ENCODE measurements around the gene CSK. TPM values are rescaled to one million over a fixed set of nuclear protein-coding genes. Genes with fewer than 3 reads are reported as not detected.

The CSK gene
- polyA plus RNA-seq, 1 donor, result 36.3 TPM

DNA sequence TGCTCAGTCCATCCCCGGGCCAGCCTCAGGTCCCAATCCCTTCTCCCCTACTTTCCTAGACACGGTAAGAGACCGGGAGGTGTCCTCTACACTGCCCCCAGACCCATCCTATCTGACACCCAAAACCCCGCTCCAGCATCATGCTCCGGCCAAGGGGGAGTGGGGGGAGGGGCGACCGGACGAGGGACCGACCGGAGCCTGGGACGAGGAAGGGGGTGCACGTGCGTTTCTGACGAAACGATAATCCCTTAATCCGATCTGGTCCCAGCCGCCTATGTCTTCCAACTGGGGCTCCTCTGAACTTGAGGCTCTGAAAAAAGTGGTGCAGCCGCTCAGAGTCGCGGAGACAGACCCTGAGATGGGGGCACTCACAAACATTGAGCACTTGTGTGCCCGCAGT is 45.0 kb downstream of the CSK start:
- DNase-seq, result no peak

DNA sequence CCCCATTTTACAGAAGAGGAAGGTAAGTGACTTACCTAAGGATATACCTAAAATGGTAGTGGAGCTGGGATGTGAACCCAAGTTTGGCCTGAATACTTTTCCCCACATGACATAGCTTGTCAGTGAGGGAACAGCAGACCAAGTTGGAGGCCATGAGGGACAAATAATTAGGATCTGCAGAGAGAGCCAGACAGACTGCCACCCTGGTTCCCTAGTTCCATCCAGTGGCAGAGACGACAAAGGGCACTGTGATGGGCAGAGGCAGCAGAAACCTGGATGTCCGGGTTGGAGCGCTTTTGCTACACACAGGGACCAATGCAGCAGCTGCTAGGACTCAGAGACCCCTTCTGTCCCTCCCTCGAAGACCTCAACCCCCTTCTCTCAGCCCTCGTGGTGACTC is 45.7 kb downstream of the CSK start:
- DNase-seq, result no peak

DNA sequence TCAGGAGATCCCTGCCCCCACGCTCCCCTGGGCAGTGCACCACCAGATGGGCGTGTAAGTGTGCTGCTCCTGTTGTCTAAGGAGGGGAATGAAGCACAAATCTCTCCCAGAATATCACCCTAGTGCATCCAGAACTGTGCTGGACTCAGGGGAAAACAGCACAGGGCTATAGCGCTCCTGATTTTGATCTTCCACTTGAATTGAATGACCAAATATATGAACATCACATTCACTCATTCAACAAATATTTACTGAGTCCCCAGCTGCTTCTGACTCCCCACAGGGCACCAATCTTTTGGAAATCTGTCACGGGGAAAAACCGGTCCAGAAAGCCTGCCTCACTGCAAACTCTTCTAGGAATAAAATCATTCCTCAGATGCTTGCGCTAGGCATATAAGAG is 47.0 kb downstream of the CSK start:
- DNase-seq, result no peak

DNA sequence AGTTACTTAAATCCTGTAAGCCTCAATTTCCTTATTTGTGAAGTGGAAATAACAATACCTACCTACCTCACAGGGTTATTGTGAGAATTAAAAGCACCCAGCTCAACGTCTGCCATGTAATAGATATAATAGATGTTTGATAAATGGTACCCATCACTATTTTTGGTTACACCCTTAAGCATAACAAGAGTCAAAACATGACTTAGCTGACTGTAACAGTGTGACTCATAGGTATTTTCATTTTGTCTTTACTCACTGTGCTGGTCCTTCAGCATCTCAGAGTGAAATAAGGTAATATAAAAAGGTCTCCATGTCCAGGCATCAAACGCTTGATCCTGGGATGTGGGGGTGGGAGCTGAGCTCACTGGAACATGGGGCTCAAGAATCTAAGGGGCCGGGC is 47.6 kb downstream of the CSK start:
- DNase-seq, result no peak

DNA sequence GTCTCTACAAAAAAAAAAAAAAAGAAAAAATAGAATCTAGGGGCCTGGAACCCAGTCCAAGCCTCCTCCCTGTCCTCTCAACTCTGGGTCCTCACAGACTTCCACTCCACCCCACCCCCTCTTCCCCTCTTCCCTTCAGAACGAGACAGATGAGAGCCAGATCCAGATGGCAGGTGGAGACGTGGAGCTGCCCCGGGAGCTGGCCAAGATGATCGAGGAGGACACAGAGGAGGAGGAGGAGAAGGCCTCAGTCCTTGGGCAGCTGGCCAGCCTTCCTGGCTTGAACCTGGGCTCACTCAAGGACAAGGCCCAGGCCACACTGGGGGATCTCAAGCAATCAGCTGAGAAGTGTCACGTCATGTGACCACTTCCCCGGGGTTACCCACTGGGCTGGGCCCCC is 48.1 kb downstream of the CSK start:
- DNase-seq, result no peak

DNA sequence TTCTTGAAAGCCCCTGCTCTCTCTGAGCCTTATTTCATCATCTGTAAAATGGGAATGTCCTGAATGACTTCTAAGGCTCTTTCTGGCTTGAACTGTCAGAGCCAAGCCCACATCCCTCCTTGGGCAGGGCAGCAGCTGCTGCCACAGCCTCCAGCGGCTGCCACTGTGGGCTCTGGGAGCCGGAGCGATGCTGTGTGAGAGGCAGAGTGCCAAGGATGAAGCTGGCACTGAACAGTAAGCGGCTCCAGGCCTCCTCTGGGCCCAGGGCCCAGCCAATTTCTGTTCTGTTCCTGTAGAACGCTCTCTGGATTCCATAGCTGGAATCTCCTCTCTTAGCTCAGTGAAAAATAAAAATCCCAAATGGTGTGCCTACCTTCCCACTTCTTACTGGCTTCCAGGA is 49.0 kb downstream of the CSK start:
- no peak for DNase-seq

DNA sequence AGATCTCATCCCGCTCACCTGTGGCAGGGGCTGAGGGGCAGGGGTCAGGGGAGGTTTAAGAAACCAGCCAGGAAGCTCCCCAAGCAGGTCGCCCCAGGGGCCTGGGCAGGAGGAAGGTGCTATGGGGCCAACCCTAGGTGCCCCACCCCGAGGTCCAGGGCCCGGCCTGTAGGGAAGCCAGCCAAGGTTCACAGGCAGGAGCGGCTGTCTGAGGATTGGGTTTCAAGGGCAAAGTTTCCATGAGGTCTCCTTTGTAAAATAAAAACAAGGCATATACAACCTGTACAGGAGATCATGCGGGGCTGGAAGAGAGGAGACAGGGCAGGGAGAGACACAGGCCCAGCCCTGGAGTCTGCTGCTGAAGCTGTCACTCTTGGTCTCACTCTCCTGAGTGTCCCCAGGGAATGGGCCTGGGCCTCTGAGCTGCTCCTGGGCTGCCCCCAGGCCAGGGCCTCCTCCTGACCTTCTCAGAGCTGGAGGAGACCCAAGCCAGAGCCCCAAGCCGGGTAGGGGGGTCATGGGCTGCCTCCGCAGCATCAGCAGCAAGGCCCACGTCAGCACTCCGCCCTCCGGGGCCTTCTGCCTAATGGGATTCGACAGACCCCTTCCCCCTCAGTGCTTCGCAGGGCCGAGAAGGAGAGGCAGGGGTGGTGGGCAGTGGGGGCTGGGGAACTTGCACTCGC is 50.1 kb downstream of the CSK start:
- DNase-seq, result no peak

DNA sequence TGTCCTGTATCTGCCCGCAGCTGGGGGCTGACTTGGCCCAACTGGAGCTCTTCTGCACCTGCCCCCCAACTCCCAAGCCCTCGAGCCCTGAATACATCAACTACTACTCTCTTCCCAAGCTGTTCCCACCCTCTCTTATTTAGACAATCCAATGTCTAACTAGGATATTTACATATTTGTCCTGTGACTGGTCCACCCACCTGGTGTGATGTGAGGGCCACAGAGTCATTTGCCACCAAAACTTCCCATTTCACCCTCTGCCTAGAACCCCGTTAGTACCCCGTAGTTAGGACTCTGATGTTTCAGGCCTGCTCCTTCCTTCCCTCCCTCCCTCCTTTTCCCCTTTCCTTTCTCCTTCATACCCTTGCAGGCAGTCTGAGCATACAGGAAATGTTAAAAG is 50.9 kb downstream of the CSK start:
- no peak for DNase-seq

DNA sequence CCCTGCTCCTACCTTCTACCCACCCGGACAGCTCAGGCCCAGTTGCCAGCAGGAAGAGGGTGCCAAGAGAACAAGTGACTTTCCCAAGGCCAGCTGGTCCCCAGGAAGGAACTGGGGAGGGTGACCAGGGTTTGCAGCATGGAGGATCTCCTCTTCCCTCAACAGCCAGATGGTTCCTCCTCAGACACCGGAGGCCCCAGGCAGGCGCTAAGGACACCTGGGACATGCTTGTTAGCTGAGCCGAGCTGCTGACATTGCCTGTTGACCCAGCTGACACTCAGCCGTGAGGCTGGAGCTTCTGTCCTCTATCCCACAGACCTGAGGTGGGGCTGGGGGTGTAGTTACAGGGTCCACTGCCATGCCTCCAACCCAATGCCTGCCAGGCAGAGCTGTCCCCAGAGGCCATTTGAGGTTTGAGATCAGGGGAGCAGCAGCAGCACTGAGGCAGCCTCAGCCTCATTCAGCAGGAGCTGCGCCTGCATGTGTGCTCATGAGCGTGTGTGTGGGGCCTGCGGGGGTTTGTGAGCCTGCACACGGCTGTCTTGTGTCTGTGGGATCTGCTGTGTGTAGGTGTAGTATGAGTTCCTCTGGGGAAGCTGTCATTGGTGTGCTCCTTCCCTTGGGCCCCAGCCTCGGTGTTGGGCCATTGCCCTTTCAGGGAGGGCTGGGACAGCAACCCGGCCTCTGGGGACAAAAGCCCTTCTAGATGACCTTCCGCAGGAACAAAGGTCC is 51.7 kb downstream of the CSK start:
- DNase-seq, result no peak

DNA sequence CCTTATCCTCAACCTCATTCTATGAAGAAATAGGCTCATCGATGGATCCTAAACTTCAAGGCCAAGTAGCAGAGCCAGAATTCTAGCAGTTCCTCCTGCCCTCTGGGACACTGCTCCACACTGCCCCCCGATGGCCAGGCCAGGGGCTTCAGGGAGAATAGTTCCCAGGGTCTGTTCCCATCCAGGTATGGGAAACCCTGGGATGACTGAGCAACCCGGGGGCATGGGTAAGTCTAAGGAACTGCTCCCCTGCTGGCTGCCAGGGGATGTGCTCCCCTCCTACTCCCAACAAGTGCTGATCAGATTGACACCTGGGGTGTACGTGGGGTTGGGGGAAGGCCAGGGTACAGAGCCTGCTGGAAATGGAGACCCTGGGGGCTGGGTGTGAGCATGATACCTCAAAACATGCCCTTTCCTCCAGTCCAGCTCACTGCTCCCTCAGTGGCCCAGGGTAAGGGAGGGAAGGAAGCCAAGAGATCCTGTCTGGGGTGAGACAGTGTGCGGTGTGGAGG is 53.5 kb downstream of the CSK start:
- DNase-seq, result no peak

DNA sequence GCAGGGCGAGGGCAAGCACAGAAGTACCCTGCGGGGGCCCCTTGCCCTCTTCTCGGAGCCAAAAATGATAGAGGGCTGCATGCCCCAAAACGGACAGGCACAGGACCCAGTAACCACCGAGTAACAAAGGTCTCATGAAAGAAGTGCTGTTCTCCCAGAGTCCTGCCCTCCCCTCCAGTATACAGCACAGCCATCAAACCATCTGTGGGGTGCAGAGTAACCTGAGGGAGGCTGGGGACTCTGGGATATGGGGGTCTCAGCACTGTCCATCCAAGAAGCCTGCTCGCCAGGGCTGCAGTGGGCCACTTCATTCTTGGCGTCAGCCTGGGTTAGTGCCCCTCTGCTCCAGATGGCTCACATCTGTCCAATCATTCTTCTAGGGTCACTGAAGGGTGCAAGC is 55.0 kb downstream of the CSK start:
- DNase-seq, result no peak

DNA sequence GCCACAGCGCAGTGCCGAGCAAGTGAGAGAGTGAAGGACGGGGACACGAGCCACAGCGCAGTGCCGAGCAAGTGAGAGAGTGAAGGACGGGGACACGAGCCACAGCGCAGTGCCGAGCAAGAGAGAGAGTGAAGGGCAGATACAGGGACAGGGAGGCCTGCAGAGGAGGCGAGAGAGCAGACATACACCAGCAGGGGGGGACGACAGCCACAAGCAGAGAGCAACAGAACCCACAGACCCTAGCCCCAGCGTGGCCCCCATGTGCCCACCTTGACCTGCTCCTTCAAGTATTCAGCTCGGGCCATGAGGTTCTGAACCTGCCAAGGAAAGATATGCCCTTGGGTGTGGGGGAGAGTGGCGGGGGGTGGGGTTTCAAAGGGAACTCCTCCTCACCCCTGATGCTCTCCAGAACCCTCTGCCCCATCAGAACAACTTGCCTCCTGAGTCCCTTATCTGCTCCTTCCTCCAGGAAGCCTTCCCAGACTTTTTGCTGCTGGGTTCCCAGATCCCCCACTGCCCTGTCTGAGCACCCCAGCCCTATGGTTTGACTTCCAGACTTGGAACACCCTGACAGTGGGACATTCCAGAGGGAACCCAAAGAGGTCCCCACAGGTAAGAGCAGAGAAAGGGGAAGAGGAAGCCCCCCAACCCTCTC is 55.7 kb downstream of the CSK start:
- DNase-seq, result no peak

DNA sequence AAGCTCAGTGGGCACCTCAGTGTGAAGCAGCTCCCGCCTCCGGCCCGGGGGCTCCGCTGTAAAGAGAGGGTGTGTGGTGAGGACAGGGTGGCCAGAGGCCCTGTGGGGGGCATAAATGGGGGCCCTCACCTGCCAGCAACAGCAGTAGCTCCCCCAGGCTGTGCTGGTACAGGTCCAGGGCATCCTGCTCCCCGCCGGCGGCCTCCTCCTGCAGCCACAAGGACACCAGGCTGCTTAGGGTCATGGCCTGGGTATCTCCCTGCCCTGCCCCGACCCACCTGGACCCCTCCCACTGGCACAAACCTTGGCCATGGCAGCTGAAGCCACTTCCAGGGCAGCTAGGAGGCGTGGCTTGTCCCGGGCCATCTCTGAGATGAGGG is 56.2 kb downstream of the CSK start:
- DNase-seq, result no peak

DNA sequence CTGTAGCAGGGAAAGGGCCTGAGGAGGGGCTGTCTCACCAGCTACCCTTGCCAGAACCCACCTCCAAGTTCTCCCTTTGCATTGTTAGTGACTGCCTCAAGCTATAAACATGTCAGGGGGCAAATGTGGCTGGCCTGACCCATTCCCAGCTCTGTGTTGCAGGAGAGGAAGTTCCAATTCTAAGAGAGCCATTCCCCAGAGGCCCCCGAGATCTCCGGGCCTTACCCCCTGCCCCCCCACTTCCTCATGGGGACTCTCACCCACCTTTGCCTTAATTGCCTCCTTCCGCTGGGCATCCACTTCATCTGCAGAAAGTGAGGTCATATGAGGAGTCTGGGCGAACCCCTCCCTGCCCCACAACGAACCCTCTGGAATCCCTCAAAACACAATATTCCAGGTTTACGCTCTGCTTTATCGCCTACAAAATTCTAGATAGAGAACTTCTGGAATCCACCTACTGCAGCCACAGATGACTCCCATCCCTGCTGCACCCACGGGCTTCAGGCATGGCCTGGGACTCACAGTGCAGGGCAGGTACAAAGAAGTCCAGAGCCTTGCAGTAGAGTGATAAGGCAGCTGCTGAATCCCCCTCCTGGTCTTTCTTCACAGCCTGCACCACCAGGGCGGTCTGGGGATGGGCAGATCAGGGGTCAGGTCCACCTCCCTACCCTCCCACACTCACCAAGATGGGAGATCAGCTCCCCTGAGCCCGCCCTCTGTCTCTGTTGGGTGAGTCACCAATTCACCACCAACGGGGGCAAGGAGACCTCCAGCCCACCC is 57.1 kb downstream of the CSK start:
- no peak for DNase-seq

DNA sequence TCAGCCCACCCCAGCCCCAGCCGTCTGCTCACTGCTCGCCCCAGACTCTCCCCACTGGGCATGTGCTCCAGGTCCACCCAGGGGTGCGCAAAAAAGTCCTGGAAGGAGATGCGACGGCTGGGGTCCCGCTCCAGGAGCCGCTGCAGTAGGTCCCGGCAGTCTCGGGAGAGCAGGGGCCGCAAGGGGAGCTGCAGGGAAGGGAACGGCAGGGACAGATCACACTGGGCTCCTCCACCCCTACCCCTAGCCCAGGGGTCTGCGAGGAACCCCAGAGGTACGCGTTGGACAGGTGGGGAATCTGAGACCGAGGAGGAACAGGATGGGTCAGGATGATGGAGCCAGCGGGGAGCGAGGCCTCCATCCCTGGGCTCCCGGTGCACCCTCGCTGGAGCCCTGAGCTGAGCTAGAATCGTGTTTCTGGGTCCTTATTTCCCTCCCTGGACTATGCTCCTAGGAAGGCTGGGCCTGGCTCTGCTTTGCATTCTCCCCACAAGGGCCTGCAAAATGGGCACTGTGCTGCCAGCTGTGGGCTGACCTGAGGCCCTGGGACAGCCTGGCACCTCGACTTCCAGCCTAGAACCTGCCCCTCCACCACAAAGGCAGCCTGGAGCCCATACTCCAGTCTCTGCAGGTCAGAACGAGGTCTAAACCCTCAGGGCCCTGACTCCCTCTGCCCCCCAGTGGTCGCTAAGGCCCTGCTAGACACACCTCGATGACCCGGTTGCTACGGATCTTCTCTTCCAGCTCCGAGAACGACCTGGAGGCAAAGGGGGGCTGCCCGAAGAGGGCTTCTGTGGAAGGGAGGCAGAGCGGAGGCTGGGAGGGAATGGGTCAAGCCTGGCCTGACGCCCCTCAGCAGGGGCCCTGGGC is 57.9 kb downstream of the CSK start:
- no peak for DNase-seq

DNA sequence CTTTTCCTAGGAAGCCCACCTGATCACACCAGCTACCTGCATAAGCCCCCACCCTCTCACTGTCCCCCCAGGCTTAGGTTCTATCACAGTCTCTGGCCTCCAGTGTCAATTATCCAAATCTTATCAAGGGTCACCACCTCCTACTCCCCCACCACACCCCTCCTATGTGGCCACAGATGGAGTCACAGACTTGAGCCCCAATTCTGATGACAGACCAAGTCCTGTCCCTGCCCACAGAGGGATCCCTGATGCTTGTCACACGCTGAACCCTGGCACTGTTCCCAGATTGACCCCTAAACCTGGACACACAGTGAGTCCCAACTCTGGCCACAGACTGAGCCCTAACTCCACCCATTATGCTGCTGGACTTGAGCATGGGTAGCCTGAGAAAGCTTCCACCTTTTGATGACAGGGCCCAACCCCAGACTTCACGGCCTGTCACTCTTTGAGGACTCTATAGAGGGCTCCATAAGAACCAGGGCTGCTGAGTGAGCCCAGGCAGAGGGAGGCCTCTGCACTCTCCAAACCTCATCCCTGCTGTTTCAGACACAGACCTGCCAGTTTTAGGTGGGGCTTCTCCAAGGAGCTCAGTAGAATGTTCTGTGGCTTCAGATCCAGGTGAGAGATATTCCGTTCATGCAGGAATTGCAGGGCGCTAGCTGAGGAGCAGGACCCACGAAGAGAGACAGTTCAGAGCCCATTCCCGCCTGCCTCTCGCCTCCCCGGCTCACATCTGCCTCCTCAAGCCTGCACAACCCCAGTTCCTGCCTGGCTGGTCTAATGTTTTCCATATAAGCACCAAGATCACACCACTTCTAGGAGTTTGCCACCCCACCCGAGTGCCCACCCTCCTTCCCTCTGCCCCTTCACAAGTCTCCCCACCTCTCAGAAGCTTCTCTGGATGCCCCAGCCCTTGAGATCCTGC is 59.2 kb downstream of the CSK start:
- DNase-seq, result no peak

DNA sequence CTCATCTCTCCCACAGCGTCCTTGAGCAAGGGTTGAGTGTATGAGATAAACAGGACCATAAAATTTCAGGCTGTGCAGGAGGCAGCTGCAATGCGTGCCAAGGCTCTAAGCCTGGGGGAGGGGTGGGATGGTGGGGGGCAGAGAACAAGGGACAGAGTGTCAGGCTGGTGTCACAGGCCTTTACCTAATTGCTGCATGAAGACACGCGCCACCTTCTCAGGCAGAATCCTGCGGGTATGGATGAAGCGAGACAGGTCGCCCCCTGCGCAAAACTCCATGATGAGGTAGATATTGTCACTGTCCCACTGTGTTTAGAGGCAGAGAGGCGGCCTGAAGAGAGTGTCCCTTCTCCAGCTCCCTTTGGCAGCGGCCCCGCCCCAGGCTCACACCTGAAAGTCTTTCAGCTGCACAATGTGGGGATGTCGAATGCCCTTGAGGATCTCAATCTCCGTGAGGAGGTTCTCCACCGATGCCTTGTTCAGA is 60.1 kb downstream of the CSK start:
- DNase-seq, result no peak

DNA sequence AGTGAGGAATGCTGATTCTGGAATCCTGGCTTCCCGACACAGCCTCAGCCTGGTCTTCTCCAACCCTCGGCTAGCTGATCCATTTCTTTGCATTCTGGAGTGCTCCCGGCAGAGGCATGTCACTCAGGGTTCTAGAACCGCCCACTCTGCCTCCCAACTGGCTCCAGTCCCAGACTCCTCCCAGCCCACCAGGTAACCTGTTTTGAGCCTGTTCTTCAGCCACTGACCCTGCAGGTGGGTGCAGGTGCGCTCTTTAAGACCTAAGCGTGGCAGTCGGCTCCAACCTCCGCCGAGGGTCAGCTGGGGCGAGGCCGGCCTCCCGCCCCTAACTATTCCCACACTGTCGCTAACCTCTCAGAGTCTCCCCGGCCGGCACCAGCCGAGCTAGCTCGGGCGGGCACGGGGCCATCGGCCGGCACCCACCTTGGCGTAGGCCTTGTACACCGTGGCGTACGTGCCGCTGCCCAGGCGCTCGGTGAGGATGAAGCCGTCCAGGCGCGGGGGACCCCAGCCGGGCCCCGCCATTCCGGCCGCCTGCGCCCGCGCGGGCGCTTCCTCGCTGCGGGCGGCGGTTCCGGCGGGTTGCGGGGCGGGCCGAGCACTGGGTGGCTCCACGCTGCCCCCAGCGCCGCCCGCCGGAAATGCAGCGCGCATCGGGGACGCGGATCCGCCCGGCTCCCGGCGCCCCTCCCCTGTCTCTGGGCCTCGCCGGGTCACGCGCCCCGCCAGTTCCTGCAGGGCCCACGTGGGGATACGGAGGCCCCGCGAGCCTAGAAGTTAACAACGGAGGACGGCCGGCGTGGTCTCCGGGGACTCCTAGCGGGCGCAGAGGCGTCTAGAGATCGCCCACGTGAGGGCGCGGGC is 60.9 kb downstream of the CSK start, which contains the start of gene ULK3:
ULK3 (minus strand) TSS at position 576 of the 864 bp plus-strand sequence; CDS start at position 525, 51 bp downstream.
- peak; percentile 90 for DNase-seq

DNA sequence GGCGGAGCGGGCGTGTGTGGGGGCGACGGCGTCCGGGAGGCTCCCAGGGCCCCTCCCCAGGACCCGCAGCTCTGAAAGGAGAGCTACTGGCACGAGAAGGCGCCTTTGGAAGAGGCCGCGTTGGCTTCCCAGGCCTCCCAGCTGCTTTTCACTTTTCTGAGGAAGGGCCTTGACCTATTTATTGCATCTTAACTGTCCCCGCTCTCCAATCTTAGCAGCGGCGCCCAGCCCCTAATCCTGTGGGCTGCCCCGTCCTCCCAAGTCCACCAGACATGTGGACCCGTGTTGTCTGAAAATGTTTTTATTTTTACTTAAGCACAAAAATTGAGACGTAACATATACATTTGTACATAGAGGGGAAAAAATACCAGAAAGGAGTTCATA is 61.6 kb downstream of the CSK start:
- DNase-seq, result no peak

DNA sequence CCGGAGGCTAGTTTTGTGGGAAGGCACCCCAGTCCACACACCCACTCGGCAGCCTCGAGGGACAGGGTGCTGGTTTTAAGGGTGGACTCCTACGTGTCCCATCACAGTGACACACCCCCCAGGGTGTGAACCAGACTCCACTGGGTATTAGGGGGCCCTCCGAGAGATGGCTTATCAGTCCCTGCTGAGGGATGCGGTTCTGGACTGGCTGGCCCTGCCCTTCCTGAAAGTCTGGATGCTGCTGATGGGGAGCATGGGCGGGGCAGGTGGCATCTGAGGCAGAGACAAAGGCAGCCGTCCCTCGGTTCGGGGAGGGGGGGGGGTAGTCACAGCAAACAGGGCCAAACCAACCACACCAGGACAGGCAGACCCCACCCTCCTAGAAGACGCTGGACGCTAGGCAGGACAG is 62.0 kb downstream of the CSK start:
- DNase-seq, result no peak

All from hindlimb muscle (tissue), 1 donor.